GM12878 (cell line): ENCODE results near the gene ATP13A4.

ENCODE experiments used
- MTA2 ChIP-seq: fragments of 450-650 bp; IDR thresholded peaks from 2 replicates; pipeline ENCODE4 v1.6.1; 2016; ENCODE audit warnings: low read depth, mild to moderate bottlenecking, moderate library complexity
- MXI1 ChIP-seq: fragments of 150-350 bp; IDR thresholded peaks from 2 replicates; pipeline ENCODE4 v1.6.1; 2011; ENCODE audit warnings: low read depth, mild to moderate bottlenecking, inconsistent platforms, low read length, improper control_type of control experiment
- NFIC ChIP-seq: IDR thresholded peaks from 2 replicates; pipeline ENCODE4 v1.6.1; 2012; ENCODE audit warnings: low read depth, mild to moderate bottlenecking, inconsistent platforms, low read length, moderate library complexity
- PAX5 ChIP-seq: IDR thresholded peaks from 2 replicates; pipeline ENCODE4 v1.6.1; 2011; ENCODE audit warnings: low read depth, low read length, borderline replicate concordance
- SP1 ChIP-seq: IDR thresholded peaks from one replicate; pipeline ENCODE4 v1.6.1; 2011; ENCODE audit warnings: low read depth, low read length
- SUZ12 ChIP-seq: fragments of 200-600 bp; sonication (generic); IDR thresholded peaks from one replicate; pipeline ENCODE4 v1.6.1; 2018; ENCODE audit warnings: antibody characterized with exemption, mild to moderate bottlenecking; ENCODE audit not compliant: unreplicated experiment
- TF ChIP-seq, protein P1 (sequence below), 3 experiments: IDR thresholded peaks in 2 of 3; conservative IDR thresholded peaks in 1 of 3; 2 replicates each; pipeline ENCODE4 v1.5.1; 2011; ENCODE audit warnings: low read depth in 3 of 3, low read length in 3 of 3, mild to moderate bottlenecking in 3 of 3, control low read depth in 2 of 3, moderate library complexity in 2 of 3, inconsistent platforms in 1 of 3, mixed read lengths in 1 of 3; ENCODE audit not compliant: control insufficient read depth in 2 of 3, insufficient read depth in 1 of 3; ENCODE audit errors: extremely low read depth in 1 of 3
- TF ChIP-seq, protein P2 (sequence below): fragments of 450-650 bp; IDR thresholded peaks from 2 replicates; pipeline ENCODE4 v1.6.1; 2017; ENCODE audit warnings: antibody characterized with exemption, mild to moderate bottlenecking, moderate library complexity

GRCh38 chr3:193496658-193497057 lies 58.0 kb downstream of the ATP13A4 start:
- TF ChIP-seq, protein P1, sequence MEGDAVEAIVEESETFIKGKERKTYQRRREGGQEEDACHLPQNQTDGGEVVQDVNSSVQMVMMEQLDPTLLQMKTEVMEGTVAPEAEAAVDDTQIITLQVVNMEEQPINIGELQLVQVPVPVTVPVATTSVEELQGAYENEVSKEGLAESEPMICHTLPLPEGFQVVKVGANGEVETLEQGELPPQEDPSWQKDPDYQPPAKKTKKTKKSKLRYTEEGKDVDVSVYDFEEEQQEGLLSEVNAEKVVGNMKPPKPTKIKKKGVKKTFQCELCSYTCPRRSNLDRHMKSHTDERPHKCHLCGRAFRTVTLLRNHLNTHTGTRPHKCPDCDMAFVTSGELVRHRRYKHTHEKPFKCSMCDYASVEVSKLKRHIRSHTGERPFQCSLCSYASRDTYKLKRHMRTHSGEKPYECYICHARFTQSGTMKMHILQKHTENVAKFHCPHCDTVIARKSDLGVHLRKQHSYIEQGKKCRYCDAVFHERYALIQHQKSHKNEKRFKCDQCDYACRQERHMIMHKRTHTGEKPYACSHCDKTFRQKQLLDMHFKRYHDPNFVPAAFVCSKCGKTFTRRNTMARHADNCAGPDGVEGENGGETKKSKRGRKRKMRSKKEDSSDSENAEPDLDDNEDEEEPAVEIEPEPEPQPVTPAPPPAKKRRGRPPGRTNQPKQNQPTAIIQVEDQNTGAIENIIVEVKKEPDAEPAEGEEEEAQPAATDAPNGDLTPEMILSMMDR (IDR thresholded peaks at IDR 0.05 in 2 of 3, conservative IDR thresholded peaks at IDR 0.05 in 1 of 3; ENCODE audit: control insufficient read depth in 2 of 3, extremely low read depth in 1 of 3, insufficient read depth in 1 of 3, low read depth in 3 of 3, low read length in 3 of 3) = no peak
- TF ChIP-seq SUZ12 (no peak), MTA2 (no peak), SP1 (no peak), MXI1 (no peak), NFIC (no peak), PAX5 (no peak)
- TF ChIP-seq, protein P2, sequence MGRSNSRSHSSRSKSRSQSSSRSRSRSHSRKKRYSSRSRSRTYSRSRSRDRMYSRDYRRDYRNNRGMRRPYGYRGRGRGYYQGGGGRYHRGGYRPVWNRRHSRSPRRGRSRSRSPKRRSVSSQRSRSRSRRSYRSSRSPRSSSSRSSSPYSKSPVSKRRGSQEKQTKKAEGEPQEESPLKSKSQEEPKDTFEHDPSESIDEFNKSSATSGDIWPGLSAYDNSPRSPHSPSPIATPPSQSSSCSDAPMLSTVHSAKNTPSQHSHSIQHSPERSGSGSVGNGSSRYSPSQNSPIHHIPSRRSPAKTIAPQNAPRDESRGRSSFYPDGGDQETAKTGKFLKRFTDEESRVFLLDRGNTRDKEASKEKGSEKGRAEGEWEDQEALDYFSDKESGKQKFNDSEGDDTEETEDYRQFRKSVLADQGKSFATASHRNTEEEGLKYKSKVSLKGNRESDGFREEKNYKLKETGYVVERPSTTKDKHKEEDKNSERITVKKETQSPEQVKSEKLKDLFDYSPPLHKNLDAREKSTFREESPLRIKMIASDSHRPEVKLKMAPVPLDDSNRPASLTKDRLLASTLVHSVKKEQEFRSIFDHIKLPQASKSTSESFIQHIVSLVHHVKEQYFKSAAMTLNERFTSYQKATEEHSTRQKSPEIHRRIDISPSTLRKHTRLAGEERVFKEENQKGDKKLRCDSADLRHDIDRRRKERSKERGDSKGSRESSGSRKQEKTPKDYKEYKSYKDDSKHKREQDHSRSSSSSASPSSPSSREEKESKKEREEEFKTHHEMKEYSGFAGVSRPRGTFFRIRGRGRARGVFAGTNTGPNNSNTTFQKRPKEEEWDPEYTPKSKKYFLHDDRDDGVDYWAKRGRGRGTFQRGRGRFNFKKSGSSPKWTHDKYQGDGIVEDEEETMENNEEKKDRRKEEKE = no peak
